Tibial nerve (tissue), 4 donors: ENCODE results near the gene GLIPR1L1. TPM values are rescaled to one million over a fixed set of nuclear protein-coding genes. Genes with fewer than 3 reads are reported as not detected.

Source experiments
- DNase-seq, 2 donors: peaks; one replicate each; pipeline ENCODE4 v3.0.0-alpha.2; 2019; ENCODE audit warnings: low spot score in 2 of 2
- H3K27ac ChIP-seq, 4 donors: fragments of 200-600 bp; sonication (generic) in 3 of 4; one replicate each; pipeline ENCODE4 v1.5.1; 2017 to 2019; ENCODE audit warnings: mild to moderate bottlenecking in 1 of 4
- H3K27me3 ChIP-seq, 2 donors: fragments of 200-600 bp; sonication (generic) in 1 of 2; one replicate each; pipeline versions ENCODE4 v1.5.1 to v1.6.0; 2017 to 2019
- H3K36me3 ChIP-seq, 3 donors: fragments of 200-600 bp; sonication (generic); one replicate each; pipeline ENCODE4 v1.5.1; 2018 to 2019
- H3K4me1 ChIP-seq, 4 donors: fragments of 200-600 bp; sonication (generic) in 3 of 4; one replicate each; pipeline ENCODE4 v1.5.1; 2017 to 2019
- H3K4me3 ChIP-seq, 4 donors: fragments of 200-600 bp; sonication (generic) in 3 of 4; one replicate each; pipeline ENCODE4 v1.5.1; 2017 to 2019; ENCODE audit warnings: mild to moderate bottlenecking in 1 of 4, moderate library complexity in 1 of 4
- H3K9me3 ChIP-seq, 4 donors: fragments of 200-600 bp; sonication (generic) in 3 of 4; one replicate each; pipeline ENCODE4 v1.5.1; 2017 to 2019
- CTCF ChIP-seq, 5 experiments: fragments of 200-600 bp in 3 of 5; fragments of 450-650 bp in 2 of 5; sonication (generic) in 3 of 5; IDR thresholded peaks; one replicate each; pipeline ENCODE4 v1.5.1; 2016 to 2019; ENCODE audit warnings: antibody characterized with exemption in 5 of 5, mild to moderate bottlenecking in 3 of 5, moderate library complexity in 2 of 5
- EP300 ChIP-seq, 2 donors: sonication (generic); formaldehyde crosslinking; IDR thresholded peaks; one replicate each; pipeline ENCODE4 v1.6.1; 2017; ENCODE audit warnings: antibody characterized with exemption in 2 of 2, mild to moderate bottlenecking in 1 of 2
- POLR2A ChIP-seq, 2 donors: fragments of 450-650 bp; IDR thresholded peaks; one replicate each; pipeline ENCODE4 v1.6.1; 2017; ENCODE audit warnings: antibody characterized with exemption in 2 of 2, mild to moderate bottlenecking in 2 of 2, moderate library complexity in 2 of 2
- WGBS, 2 donors: methylation state at CpG; one replicate each; pipeline ENCODE4 v1.1.5; 2018; 5-methylcytosine and 5-hydroxymethylcytosine counted together
- total RNA-seq, 4 donors: library from RNA; depleted of rRNA; stranded (reverse); fragments of >200 nt; gene quantifications; one replicate each; pipeline ENCODE4 v1.1.0, GENCODE V29; 2016

Gene GLIPR1L1
- total RNA-seq, 4 donors from 2014 or later, result not detected

GRCh38 chr12:75409830-75410229, 75.4 kb downstream of the GLIPR1L1 start:
- TF ChIP-seq EP300 (IDR thresholded peaks at IDR 0.05) (no peak), CTCF (IDR thresholded peaks at IDR 0.05) (no peak), POLR2A (IDR thresholded peaks at IDR 0.05) (no peak)
- no peak overlapping the region for H3K4me3 ChIP-seq
- H3K36me3 ChIP-seq, result no peaks in the 10 kb centered on the region
- H3K27me3 ChIP-seq, result no peaks in the 10 kb centered on the region
- H3K27ac ChIP-seq, result no peak overlapping the region
- H3K4me1 ChIP-seq, result no peaks in the 10 kb centered on the region
- no peaks in the 10 kb centered on the region for H3K9me3 ChIP-seq
- no peak for DNase-seq
- WGBS, 2 donors, result 87 to 97% methylated on average over 2 of the region's 2 CpGs

DNA sequence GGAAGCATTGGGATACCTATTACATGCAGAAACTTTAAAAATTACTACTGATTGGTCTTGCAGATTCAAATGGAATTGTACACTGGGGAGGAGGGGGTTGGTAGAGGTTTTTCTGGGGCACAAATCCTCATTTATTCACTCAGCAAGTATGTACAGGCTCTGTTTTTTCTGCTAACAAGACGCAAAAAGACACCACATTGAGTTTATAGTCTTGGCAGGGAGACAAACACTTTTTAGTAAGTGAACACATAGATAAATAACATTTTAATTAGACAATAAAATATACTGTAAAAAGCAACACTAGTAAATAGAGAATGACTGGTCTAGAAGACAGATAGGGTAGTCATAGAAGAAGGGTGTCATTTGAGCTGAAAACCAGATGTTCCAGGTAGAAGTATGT, 80.2 kb downstream of the GLIPR1L1 start:
- H3K27ac ChIP-seq, result no peak overlapping the region
- WGBS, 2 donors, result 39 to 52% methylated on average over 1 of the region's 1 CpG
- no peak overlapping the region for H3K4me3 ChIP-seq
- no peaks in the 10 kb centered on the region for H3K4me1 ChIP-seq
- no peaks in the 10 kb centered on the region for H3K27me3 ChIP-seq
- DNase-seq, result no peak
- H3K36me3 ChIP-seq, result no peaks in the 10 kb centered on the region
- TF ChIP-seq POLR2A (IDR thresholded peaks at IDR 0.05) (no peak), EP300 (IDR thresholded peaks at IDR 0.05) (no peak), CTCF (IDR thresholded peaks at IDR 0.05) (no peak)
- H3K9me3 ChIP-seq, result no peaks in the 10 kb centered on the region

- no peak for DNase-seq
- H3K27ac ChIP-seq, result no peak overlapping the region
- no peaks in the 10 kb centered on the region for H3K9me3 ChIP-seq
- H3K27me3 ChIP-seq, result no peaks in the 10 kb centered on the region
- 56 to 66% methylated on average over 2 of the region's 2 CpGs for WGBS, 2 donors
- TF ChIP-seq CTCF (IDR thresholded peaks at IDR 0.05), result no peak
- TF ChIP-seq POLR2A (IDR thresholded peaks at IDR 0.05), result no peak
- TF ChIP-seq EP300 (IDR thresholded peaks at IDR 0.05), result no peak
- no peaks in the 10 kb centered on the region for H3K4me1 ChIP-seq
- no peaks in the 10 kb centered on the region for H3K36me3 ChIP-seq
- H3K4me3 ChIP-seq, result no peak overlapping the region
Measured at GRCh38 chr12:75419841-75420240, 85.4 kb downstream of the GLIPR1L1 start.

Other genes starting within 250 kb of the GLIPR1L1 start
- 1 to 10 TPM in 1 of 4 donors, under 1 TPM in 1, not detected in 2; 0.30 to 1.5 TPM for gene KCNC2, start 124.8 kb upstream of the GLIPR1L1 start, total RNA-seq
- gene CAPS2, start 4.3 kb upstream of the GLIPR1L1 start, total RNA-seq, result 10 to 100 TPM; 18.8 to 33.0 (median 30.9) TPM
- 1 to 10 TPM in 3 of 4 donors, under 1 TPM in 1; 0.20 to 3.3 (median 1.7) TPM for gene GLIPR1L2, start 56.4 kb downstream of the GLIPR1L1 start, total RNA-seq
- gene GLIPR1, start 146.1 kb downstream of the GLIPR1L1 start, total RNA-seq, result 10 to 100 TPM in 1 of 4 donors, 1 to 10 TPM in 3; 4.7 to 12.3 (median 6.5) TPM
- gene KRR1, start 176.9 kb downstream of the GLIPR1L1 start, total RNA-seq, result 10 to 100 TPM; 16.5 to 34.7 (median 22.2) TPM